Astrocyte of the hippocampus (primary cell): ENCODE data around the gene LBP.
"Not testable (repeated sequence)": the region's sequence is repeated elsewhere in the genome, so short reads cannot be mapped to it uniquely, and the experiment has no call there.

Source experiments
- DNase-seq: peaks from one replicate; pipeline ENCODE4 v3.0.0; 2011; ENCODE audit warnings: low read depth, low spot score

Gene LBP

GRCh38 chr20:38349856-38350255 lies 3.6 kb downstream of the LBP start:
- DNase-seq: no peak

GRCh38 chr20:38350879-38351775 lies 4.8 kb downstream of the LBP start:
- no peak for DNase-seq

GRCh38 chr20:38353316-38353715 lies 7.0 kb downstream of the LBP start:
- peak; percentile 14 for DNase-seq

- DNase-seq: no peak
Measured at GRCh38 chr20:38354227-38354626, 7.9 kb downstream of the LBP start.

- DNase-seq: no peak
Measured at GRCh38 chr20:38355161-38356012, 9.1 kb downstream of the LBP start.

GRCh38 chr20:38357653-38358207 lies 11.4 kb downstream of the LBP start:
- peak; percentile 46 for DNase-seq

GRCh38 chr20:38358556-38358955 lies 12.3 kb downstream of the LBP start:
- no peak for DNase-seq

GRCh38 chr20:38363004-38363747 lies 16.9 kb downstream of the LBP start:
- no peak for DNase-seq

GRCh38 chr20:38369389-38369788 lies 23.1 kb downstream of the LBP start:
- DNase-seq: peak; percentile 7

GRCh38 chr20:38372806-38373205 lies 26.5 kb downstream of the LBP start:
- no peak for DNase-seq

- no peak for DNase-seq
Measured at GRCh38 chr20:38373231-38373867, 27.1 kb downstream of the LBP start.

GRCh38 chr20:38373898-38374297 lies 27.6 kb downstream of the LBP start:
- no peak for DNase-seq

- no peak for DNase-seq
Measured at GRCh38 chr20:38377039-38377685, 30.9 kb downstream of the LBP start.

- not testable (repeated sequence) for DNase-seq
Measured at GRCh38 chr20:38377838-38378237, 31.6 kb downstream of the LBP start.

GRCh38 chr20:38383147-38383546 lies 36.9 kb downstream of the LBP start:
- no peak for DNase-seq

- no peak for DNase-seq
Measured at GRCh38 chr20:38386004-38386403, 39.7 kb downstream of the LBP start.

GRCh38 chr20:38386851-38387250 lies 40.6 kb downstream of the LBP start:
- no peak for DNase-seq

GRCh38 chr20:38387953-38388352 lies 41.7 kb downstream of the LBP start:
- no peak for DNase-seq

- no peak for DNase-seq
Measured at GRCh38 chr20:38392356-38392755, 46.1 kb downstream of the LBP start.

GRCh38 chr20:38393259-38393658 lies 47.0 kb downstream of the LBP start:
- DNase-seq: no peak

- peak; percentile 74 for DNase-seq
Measured at GRCh38 chr20:38395165-38395564, 48.9 kb downstream of the LBP start.
